Epidermal melanocyte (primary cell): Measurements from ENCODE around the gene MRPL28.
"Not testable (repeated sequence)": the region's sequence is repeated elsewhere in the genome, so short reads cannot be mapped to it uniquely, and the experiment has no call there.

ENCODE experiments used
- DNase-seq: peaks from one replicate; pipeline ENCODE4 v3.0.0; 2011; ENCODE audit warnings: low spot score; ENCODE audit not compliant: insufficient read length

Gene MRPL28

GRCh38 chr16:391885-392335 is 21.6 kb upstream of the MRPL28 start:
- DNase-seq, result no peak

- no peak for DNase-seq
Measured at GRCh38 chr16:389352-389751, 19.0 kb upstream of the MRPL28 start.

GRCh38 chr16:387761-388666 is 17.7 kb upstream of the MRPL28 start:
- DNase-seq, result not testable (repeated sequence)

GRCh38 chr16:386641-387156 is 16.4 kb upstream of the MRPL28 start:
- no peak for DNase-seq

GRCh38 chr16:383326-384051 is 13.2 kb upstream of the MRPL28 start:
- DNase-seq, result peak; percentile 20

- DNase-seq, result peak; percentile 84
Measured at GRCh38 chr16:381789-382717, 11.7 kb upstream of the MRPL28 start, which contains the start of gene PGAP6. PGAP6 (minus strand) TSS chr16:381978; CDS start chr16:381821, 157 bp downstream.

GRCh38 chr16:381012-381788 is 10.9 kb upstream of the MRPL28 start:
- peak; percentile 29 for DNase-seq

GRCh38 chr16:380762-381011 is 10.3 kb upstream of the MRPL28 start:
- no peak for DNase-seq

GRCh38 chr16:379961-380761 is 9.8 kb upstream of the MRPL28 start:
- DNase-seq, result peak; percentile 12

- DNase-seq, result peak; percentile 5
Measured at GRCh38 chr16:379183-379960, 9.0 kb upstream of the MRPL28 start.

GRCh38 chr16:378821-379182 is 8.5 kb upstream of the MRPL28 start:
- DNase-seq, result peak; percentile 13

GRCh38 chr16:378113-378820 is 7.9 kb upstream of the MRPL28 start:
- not testable (repeated sequence) for DNase-seq

- no peak for DNase-seq
Measured at GRCh38 chr16:377419-377951, 7.1 kb upstream of the MRPL28 start.

GRCh38 chr16:376817-377418 is 6.6 kb upstream of the MRPL28 start:
- DNase-seq, result no peak

- DNase-seq, result no peak
Measured at GRCh38 chr16:375927-376816, 5.8 kb upstream of the MRPL28 start.

- no peak for DNase-seq
Measured at GRCh38 chr16:375212-375611, 4.9 kb upstream of the MRPL28 start.

- no peak for DNase-seq
Measured at GRCh38 chr16:374616-374926, 4.2 kb upstream of the MRPL28 start.
